ENCODE data around the gene P2RX7.

Gene P2RX7

DNA sequence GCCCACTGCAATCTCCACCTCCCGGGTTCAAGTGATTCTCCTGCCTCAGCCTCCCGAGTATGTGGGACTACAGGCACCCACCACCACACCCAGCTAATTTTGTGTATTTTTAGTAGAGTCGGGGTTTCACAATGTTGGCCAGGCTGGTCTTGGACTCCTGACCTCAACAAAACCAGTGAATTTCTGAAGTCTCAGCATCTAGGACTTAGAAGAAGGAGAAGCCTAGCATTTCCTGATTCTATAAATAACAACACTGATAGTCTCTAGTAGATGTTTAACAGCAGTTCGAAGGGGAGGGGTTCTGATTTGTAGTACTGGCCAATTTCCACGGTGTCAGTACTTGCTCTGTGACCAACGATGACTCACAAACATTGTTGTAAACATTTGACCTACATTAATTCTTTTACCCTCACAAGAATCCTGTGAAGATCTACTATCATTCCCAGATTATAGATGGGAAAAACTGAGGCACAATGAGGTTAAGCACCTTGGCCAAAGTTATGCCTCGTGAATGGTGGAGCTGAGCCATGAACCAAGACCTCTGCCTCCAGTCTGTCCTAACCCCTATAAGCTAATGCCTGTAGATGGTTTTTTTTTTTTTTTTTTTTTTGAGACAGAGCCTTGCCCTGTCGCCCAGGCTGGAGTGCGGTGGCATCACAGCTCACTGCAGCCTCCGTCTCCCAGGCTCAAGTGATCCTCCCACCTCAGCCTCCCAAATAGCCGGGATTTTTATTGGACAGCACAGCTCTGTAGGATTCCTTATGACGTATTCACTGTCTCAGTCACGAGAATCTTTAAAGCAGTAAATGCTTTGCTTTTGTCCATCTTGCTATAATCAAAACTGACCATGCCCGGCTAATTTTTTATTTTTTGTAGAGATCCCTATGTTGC, 82.4 kb downstream of the P2RX7 start:
- H3K27ac ChIP-seq: peak overlapping the region; percentile 41; the same call in 1 of the 2 replicates
- TF ChIP-seq, protein P1, sequence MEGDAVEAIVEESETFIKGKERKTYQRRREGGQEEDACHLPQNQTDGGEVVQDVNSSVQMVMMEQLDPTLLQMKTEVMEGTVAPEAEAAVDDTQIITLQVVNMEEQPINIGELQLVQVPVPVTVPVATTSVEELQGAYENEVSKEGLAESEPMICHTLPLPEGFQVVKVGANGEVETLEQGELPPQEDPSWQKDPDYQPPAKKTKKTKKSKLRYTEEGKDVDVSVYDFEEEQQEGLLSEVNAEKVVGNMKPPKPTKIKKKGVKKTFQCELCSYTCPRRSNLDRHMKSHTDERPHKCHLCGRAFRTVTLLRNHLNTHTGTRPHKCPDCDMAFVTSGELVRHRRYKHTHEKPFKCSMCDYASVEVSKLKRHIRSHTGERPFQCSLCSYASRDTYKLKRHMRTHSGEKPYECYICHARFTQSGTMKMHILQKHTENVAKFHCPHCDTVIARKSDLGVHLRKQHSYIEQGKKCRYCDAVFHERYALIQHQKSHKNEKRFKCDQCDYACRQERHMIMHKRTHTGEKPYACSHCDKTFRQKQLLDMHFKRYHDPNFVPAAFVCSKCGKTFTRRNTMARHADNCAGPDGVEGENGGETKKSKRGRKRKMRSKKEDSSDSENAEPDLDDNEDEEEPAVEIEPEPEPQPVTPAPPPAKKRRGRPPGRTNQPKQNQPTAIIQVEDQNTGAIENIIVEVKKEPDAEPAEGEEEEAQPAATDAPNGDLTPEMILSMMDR (conservative IDR thresholded peaks at IDR 0.05): no peak

DNA sequence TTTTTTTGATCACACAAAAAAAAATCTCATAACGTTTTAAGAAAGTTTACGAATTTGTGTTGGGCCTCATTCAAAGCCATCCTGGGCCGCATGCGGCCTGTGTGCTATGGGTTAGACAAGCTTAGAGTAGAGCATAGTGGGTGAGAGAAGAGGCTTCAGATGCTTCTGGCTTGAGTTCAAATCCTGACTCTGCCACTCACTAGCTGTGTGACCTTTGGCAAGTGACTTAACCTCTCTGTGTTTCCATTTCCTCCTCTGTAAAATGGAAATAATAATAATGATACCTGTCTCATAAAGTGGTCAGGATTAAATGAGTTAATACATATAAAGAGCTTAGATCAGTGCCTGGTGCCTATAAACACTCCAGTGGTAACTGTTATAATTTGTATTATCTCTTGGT, 83.4 kb downstream of the P2RX7 start:
- no peak overlapping the region for H3K27ac ChIP-seq
- TF ChIP-seq, protein P1 (conservative IDR thresholded peaks at IDR 0.05): no peak

DNA sequence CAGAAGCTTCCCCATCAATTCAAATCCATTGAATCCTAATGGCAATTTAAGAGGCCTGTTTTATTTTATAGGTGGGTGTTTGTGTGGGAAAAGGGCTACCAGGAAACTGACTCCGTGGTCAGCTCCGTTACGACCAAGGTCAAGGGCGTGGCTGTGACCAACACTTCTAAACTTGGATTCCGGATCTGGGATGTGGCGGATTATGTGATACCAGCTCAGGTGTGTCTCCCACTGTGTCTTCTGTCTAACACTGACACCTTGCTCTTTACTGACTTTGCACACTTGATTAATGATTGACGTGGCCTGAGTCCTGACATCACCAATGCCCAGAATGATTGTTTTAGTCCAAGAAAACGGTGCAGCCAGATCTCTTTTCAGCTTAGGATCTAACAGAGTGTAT, 84.4 kb downstream of the P2RX7 start:
- TF ChIP-seq, protein P1 (conservative IDR thresholded peaks at IDR 0.05): no peak
- H3K27ac ChIP-seq: no peak overlapping the region

DNA sequence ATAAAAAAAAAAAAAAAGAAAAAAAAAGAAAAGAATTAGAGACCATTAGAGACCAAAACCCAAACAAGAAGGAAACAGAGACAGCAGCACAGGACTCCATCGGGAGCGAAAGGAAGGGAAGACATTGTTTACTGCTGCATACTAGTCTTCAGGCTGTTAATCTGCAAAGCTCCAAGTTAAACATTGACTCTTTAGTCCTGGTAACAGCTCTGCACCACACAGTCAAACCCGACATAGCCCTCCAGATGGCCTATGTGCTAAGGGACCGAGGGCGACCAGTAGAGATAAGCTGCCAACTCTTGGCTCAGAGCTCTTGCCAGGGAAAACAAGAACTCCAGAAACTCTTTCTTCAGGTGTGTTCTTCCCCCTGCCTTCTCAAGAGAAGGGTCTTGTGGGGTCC, 85.1 kb downstream of the P2RX7 start:
- TF ChIP-seq, protein P1 (conservative IDR thresholded peaks at IDR 0.05): no peak
- no peak overlapping the region for H3K27ac ChIP-seq

DNA sequence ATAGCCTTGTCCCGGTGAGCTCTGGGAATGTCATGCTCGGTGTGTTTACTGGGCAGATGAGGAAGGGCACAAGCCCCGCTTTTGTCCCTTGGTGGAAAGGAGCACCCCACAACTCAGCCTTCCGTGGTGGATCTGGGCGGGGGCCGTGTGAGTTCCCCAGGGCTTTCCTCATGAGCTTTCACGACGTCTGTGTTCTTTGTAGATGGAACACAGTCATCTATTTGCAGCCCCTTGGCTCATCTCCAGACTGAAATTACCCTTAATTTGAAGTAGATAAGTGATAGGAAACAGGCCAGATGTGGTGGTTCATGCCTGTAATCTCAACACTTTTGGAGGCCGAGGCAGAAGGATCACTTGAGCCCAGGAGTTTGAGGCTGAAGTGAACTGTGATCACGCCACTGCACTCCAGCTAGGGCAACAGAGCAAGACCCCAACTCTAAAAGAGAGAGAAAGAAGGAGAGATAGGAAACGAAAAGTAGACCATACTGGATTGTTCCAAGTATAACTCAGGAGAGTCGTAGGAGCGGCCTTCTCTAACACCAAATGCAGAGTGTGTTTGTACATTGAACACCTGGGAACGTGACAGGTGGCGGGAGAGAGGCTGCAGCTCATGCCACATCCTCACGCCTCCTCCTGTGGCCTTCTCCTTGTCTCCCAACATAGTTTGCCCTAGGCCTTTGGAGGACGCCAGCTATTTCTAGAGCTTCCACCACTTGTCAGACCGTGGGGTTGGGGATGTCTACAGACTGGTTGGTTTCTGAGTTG, 86.1 kb downstream of the P2RX7 start:
- H3K27ac ChIP-seq: no peak overlapping the region
- TF ChIP-seq, protein P1 (conservative IDR thresholded peaks at IDR 0.05): no peak

DNA sequence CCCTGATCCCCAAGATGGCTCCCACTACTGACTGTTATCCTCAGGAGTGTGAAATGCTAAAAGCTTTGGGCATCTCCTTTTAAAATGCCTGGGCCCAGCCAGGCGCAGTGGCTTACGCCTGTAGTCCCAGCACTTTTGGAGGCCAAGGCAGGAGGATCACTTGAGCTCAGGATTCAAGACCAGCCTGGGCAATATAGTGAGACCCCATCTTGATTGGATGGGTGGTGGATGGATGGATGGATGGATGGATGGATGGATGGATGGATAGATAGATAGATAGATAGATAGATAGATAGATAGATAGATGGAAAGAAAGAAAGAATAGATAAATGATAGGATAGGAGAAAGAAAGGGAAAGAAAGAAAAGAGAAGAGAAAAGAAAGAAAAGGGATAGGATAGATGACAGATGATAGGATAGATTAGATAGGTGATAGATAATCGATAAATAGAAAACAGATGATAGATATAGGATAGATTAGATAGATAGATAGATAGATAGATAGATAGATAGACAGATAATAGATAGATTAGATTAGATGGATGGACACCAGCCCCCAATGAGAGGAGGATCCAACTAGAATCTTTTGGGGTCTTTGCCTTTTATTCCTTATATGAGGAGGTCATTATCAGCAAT, 86.8 kb downstream of the P2RX7 start:
- TF ChIP-seq, protein P1 (conservative IDR thresholded peaks at IDR 0.05): no peak
- H3K27ac ChIP-seq: no peak overlapping the region

DNA sequence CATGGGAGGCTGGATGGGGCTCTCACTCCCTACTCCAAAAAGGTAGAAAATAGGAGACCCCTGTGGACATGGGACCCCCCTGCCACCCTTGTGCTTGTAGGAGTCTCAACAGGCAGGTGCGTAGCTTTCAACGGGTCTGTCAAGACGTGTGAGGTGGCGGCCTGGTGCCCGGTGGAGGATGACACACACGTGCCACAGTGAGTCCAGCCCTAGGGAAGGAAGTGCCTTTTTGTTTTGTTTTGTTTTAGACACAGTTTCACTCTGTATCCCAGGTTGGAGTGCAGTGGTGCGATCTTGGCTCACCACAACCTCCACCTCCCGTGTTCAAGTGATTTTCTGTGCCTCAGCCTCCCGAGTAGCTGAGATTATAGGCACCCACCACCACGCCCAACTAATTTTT, 90.2 kb downstream of the P2RX7 start:
- H3K27ac ChIP-seq: no peak overlapping the region

More for the DNA sequence above, 90.2 kb downstream of the P2RX7 start:
- TF ChIP-seq, protein P1 (conservative IDR thresholded peaks at IDR 0.05): no peak
